ENCODE data around the gene PRDM16. TPM values are rescaled to one million over a fixed set of nuclear protein-coding genes. Genes with fewer than 3 reads are reported as not detected.

The PRDM16 gene
- polyA plus RNA-seq, 1 donor from 2014 or later, result 0.21 TPM

GRCh38 chr1:3195480-3195815 lies 126.4 kb downstream of the PRDM16 start:
- Histone ChIP-seq H4K20me1 (ENCODE audit: insufficient read depth) (no peaks in the 10 kb centered on the region), H3F3A (ENCODE audit: insufficient read depth, low read length, poor library complexity, severe bottlenecking) (no peaks in the 10 kb centered on the region), H2AFZ (ENCODE audit: low read depth, low read length) (no peak overlapping the region), H3K27me3 (ENCODE audit: insufficient read depth, low read depth, low read length) (no peaks in the 10 kb centered on the region), H3K4me2 (ENCODE audit: low read length) (no peak overlapping the region), H3K4me3 (ENCODE audit: low read length) (no peak overlapping the region), H3K9me3 (ENCODE audit: low read length) (no peaks in the 10 kb centered on the region), H3K79me2 (replicated peaks; ENCODE audit: insufficient read depth, low read length) (peaks cover 6% of the 10 kb centered on the region), H3K9me2 (ENCODE audit: insufficient read depth, low read length) (no peaks in the 10 kb centered on the region), H3K36me3 (ENCODE audit: insufficient read depth, low read length) (no peaks in the 10 kb centered on the region), H3K27ac (ENCODE audit: low read length) (no peak overlapping the region), H3K9ac (ENCODE audit: low read length) (no peak overlapping the region)
- TF ChIP-seq EZH2 (IDR thresholded peaks at IDR 0.05; ENCODE audit: borderline replicate concordance, insufficient read depth, low read length, poor library complexity, severe bottlenecking) (no peak), SMC3 (conservative IDR thresholded peaks at IDR 0.05; ENCODE audit: poor library complexity) (no peak), CTCF (IDR thresholded peaks at IDR 0.05; ENCODE audit: poor library complexity, severe bottlenecking) (no peak), RAD21 (conservative IDR thresholded peaks at IDR 0.05) (no peak), POLR2AphosphoS5 (IDR thresholded peaks at IDR 0.05) (no peak), REST (IDR thresholded peaks at IDR 0.05; ENCODE audit: borderline replicate concordance) (no peak), TAF1 (IDR thresholded peaks at IDR 0.05; ENCODE audit: low read depth) (no peak), EP300 (conservative IDR thresholded peaks at IDR 0.05; ENCODE audit: poor library complexity, severe bottlenecking) (no peak), MXI1 (conservative IDR thresholded peaks at IDR 0.05; ENCODE audit: poor library complexity, severe bottlenecking) (no peak)

GRCh38 chr1:3195966-3196515 lies 127.0 kb downstream of the PRDM16 start:
- no peaks in the 10 kb centered on the region for H3K9me2 ChIP-seq (ENCODE audit: insufficient read depth, low read length)
- H4K20me1 ChIP-seq (ENCODE audit: insufficient read depth), result no peaks in the 10 kb centered on the region
- no peaks in the 10 kb centered on the region for H3K36me3 ChIP-seq (ENCODE audit: insufficient read depth, low read length)
- H3K27ac ChIP-seq (ENCODE audit: low read length), result no peak overlapping the region
- no peak overlapping the region for H3K9ac ChIP-seq (ENCODE audit: low read length)
- no peak overlapping the region for H3K4me3 ChIP-seq (ENCODE audit: low read length)
- H2AFZ ChIP-seq (ENCODE audit: low read depth, low read length), result no peak overlapping the region
- no peaks in the 10 kb centered on the region for H3K27me3 ChIP-seq (ENCODE audit: insufficient read depth, low read depth, low read length)
- peaks cover 3% of the 10 kb centered on the region for H3K79me2 ChIP-seq (replicated peaks; ENCODE audit: insufficient read depth, low read length)
- no peaks in the 10 kb centered on the region for H3K9me3 ChIP-seq (ENCODE audit: low read length)
- TF ChIP-seq POLR2AphosphoS5 (IDR thresholded peaks at IDR 0.05) (no peak), CTCF (IDR thresholded peaks at IDR 0.05; ENCODE audit: poor library complexity, severe bottlenecking) (no peak), EP300 (conservative IDR thresholded peaks at IDR 0.05; ENCODE audit: poor library complexity, severe bottlenecking) (no peak)
- H3F3A ChIP-seq (ENCODE audit: insufficient read depth, low read length, poor library complexity, severe bottlenecking), result no peaks in the 10 kb centered on the region
- no peak overlapping the region for H3K4me2 ChIP-seq (ENCODE audit: low read length)

Measured in neural cell (in vitro differentiated cells).